ENCODE data around the gene RGPD6.
"Not testable (repeated sequence)": the region's sequence is repeated elsewhere in the genome, so short reads cannot be mapped to it uniquely, and the experiment has no call there.

DNA sequence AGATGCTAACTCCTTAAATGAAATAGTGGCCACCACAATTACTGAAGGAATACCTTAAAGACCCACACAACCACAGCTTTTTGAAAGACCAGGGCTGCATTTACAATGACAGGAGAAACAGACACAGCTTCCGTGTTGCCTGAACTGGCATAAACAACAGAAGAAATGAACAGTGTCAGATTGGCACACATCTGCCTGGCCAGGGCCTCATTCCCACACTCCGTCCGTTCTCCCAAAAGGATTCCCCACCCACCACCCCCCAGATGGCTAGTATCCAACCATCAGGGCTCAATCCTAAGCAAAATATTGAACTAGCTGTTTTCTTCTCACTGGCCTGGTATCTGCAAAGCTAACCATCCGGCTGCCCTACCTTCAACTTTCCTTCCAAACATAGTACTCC is 96.9 kb downstream of the RGPD6 start:
- TF ChIP-seq CTCF (conservative IDR thresholded peaks at IDR 0.05; ENCODE audit: low read length); EZH2phosphoT487 (IDR thresholded peaks at IDR 0.05; ENCODE audit: borderline replicate concordance): not testable (repeated sequence)
